Measurements from ENCODE around the gene GAPDHS. TPM values are rescaled to one million over a fixed set of nuclear protein-coding genes. Genes with fewer than 3 reads are reported as not detected.

The GAPDHS gene
- total RNA-seq, 2 experiments from 2014 or later = not detected

DNA sequence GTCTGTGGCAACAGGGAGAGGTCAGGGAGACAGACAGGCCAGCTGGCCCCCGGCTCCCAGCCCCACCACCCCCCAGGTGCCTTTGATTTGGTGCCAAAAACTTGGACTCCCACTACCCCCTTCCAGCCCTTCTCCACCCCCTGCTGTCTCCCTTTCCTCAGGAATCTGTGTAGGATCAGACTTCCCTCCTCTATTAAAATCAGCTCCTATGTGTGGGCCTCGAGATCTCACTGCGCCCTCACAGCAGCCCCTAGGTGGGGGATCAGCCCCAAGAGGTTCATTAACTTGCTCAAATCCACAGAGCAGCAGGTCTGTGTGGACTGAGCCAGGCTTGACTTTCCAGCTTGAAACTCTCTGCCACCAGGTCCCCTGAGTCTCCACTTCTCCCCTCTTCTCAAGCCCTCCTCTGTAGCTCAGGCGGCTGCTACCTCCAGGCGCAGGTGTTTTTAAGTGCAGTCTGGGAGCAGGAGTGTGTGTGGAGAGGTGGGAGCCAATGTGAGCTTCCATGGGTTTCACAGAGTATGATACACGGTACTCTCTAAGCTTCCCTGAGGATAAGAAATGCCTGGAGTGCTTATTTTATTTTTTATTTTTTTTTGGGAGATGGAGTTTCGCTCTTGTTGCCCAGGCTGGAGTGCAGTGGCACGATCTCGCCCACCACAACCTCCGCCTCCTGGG lies 1.7 kb downstream of the GAPDHS start:
- H3K27ac Mint-ChIP-seq = peak overlapping the region; percentile 38
- POLR2A ChIA-PET = interaction anchor here (1.4 kb wide), 1 partner anchor 78 kb away, joined by 4 read pairs; the partner anchor contains the start of gene HAUS5
- DNase-seq (no peak), ATAC-seq (ENCODE audit: low read depth) (no peak)
- H3K4me1 Mint-ChIP-seq = peaks cover 16% of the 10 kb centered on the region
- H3K9me3 Mint-ChIP-seq = no peaks in the 10 kb centered on the region
- H3K27me3 Mint-ChIP-seq = peaks cover 16% of the 10 kb centered on the region
- no peak overlapping the region for H3K4me3 Mint-ChIP-seq
- no peaks in the 10 kb centered on the region for H3K36me3 Mint-ChIP-seq

DNA sequence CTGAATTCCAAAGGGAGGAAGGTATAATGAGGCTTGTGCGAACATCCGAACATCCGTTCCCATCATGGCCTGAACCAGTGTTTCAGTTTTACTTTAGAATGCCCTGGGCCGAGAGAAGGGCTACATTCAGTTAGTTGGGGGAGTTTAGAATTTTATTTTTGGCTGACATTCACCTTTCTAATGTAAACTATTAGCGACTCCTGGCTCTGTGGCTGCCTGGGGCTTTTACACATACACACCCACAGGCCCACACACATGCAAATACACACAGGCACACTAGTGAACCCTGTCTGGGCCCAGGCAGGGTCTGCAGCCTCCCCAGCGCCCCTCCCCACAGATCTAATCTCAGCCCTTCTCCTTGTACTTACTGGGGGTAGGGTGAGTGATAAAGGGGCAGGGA lies 6.1 kb downstream of the GAPDHS start:
- ATAC-seq (ENCODE audit: low read depth) (no peak), DNase-seq (no peak)
- Mint-ChIP-seq H3K9me3 (no peaks in the 10 kb centered on the region), H3K27ac (no peak overlapping the region), H3K4me3 (no peak overlapping the region), H3K4me1 (peaks cover 14% of the 10 kb centered on the region), H3K36me3 (no peaks in the 10 kb centered on the region), H3K27me3 (no peaks in the 10 kb centered on the region)
- POLR2A ChIA-PET = no interaction called here

DNA sequence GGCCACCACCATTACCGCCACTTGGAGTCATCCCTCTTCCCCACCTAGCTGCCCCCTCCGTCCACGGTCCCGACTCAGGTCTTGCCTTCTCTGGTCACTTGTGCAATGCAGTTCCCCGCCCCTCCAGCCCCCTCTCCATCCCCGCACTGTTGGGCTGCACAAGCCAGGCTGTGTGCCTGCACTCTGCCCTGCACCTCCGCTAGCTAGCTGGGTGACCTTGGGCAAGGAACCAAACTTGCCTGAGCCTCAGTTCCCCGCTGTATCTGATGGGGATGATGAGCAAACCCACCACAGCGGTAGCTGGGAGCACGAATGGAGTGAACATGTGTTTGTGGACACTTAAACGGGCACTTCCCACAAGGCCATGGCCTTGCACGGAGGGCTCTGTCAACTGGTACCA lies 6.6 kb downstream of the GAPDHS start:
- Mint-ChIP-seq H3K4me1 (peaks cover 19% of the 10 kb centered on the region), H3K27ac (no peak overlapping the region), H3K9me3 (no peaks in the 10 kb centered on the region), H3K36me3 (no peaks in the 10 kb centered on the region), H3K27me3 (no peaks in the 10 kb centered on the region), H3K4me3 (no peak overlapping the region)
- POLR2A ChIA-PET = no interaction called here
- ATAC-seq (ENCODE audit: low read depth) (no peak), DNase-seq (no peak)

DNA sequence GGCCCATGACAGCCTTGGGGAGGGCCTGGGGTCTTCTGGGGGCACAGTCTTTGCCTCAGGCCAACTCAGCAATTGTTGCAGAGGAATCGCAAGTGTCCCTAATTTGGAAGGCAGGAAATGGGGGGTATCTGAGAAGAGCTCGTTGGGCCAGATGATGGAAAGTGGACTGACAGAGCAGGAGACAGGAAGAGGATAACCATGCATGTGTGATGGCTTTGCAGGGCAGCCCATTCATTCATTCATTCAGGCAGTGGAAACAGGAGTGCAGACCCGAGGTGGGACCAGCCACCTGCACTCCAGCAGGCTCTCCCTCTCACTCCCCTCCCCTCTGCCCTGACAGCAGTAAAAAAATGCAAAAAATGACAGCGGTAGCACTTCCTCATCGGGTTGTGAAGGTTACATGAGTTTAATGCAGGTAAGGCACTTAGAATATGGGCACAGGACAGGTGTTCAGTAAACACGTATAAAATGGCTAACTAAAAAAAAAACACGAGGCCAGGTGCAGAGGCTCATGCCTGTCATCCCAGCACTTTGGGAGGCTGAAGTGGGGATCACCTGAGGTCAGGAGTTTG lies 7.2 kb downstream of the GAPDHS start:
- no peak overlapping the region for H3K4me3 Mint-ChIP-seq
- POLR2A ChIA-PET = no interaction called here
- no peaks in the 10 kb centered on the region for H3K9me3 Mint-ChIP-seq
- DNase-seq = no peak
- no peak for ATAC-seq (ENCODE audit: low read depth)
- no peaks in the 10 kb centered on the region for H3K36me3 Mint-ChIP-seq
- H3K27me3 Mint-ChIP-seq = no peaks in the 10 kb centered on the region
- no peak overlapping the region for H3K27ac Mint-ChIP-seq
- H3K4me1 Mint-ChIP-seq = peaks cover 20% of the 10 kb centered on the region

DNA sequence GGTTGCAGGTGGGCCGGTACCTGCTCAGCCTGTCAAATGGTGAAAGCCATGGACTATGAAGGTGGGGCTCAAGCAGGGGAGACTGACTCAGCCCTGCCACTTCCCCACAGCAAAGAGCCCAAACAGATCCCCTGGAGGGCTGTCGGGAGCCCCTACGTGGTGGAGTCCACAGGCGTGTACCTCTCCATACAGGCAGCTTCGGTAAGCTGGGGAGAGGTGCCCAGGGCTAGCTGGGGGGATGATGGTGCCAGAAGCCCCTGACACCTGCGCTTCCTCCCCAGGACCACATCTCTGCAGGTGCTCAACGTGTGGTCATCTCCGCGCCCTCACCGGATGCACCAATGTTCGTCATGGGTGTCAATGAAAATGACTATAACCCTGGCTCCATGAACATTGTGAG lies 9.0 kb downstream of the GAPDHS start:
- POLR2A ChIA-PET = no interaction called here
- Mint-ChIP-seq H3K4me1 (peaks cover 19% of the 10 kb centered on the region), H3K27ac (no peak overlapping the region), H3K36me3 (no peaks in the 10 kb centered on the region), H3K27me3 (no peaks in the 10 kb centered on the region), H3K9me3 (no peaks in the 10 kb centered on the region), H3K4me3 (no peak overlapping the region)
- ATAC-seq (ENCODE audit: low read depth) (no peak), DNase-seq (no peak)

DNA sequence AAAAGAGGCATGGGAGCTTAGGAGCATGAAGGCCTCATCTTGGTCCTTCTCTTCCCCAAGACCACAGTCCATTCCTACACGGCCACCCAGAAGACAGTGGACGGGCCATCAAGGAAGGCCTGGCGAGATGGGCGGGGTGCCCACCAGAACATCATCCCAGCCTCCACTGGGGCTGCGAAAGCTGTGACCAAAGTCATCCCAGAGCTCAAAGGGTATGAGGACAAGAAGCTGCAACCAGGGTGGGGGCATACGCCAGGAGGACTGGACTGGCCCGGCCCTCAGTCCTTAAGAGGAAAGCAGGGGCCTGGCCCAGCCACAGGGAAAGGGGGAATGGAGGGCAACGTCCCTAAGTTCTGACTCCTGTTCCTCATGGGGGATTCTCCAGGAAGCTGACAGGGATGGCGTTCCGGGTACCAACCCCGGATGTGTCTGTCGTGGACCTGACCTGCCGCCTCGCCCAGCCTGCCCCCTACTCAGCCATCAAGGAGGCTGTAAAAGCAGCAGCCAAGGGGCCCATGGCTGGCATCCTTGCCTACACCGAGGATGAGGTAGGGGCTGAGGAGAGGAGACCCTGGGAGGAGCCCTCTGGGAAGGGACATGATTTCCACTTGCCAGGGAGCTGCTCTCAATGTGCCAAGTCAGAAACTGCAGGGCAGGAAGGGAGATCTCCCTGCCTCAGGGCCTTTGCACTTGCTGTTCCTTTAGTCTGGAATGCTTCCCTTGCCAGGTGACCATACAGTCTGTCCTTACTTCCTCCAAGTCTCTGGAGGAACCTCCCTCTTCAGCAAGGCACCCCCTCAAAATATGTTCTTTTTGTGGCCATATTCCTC lies 10.2 kb downstream of the GAPDHS start:
- Mint-ChIP-seq H3K9me3 (no peaks in the 10 kb centered on the region), H3K4me3 (no peak overlapping the region), H3K27ac (no peak overlapping the region), H3K36me3 (no peaks in the 10 kb centered on the region), H3K27me3 (no peaks in the 10 kb centered on the region), H3K4me1 (peaks cover 18% of the 10 kb centered on the region)
- POLR2A ChIA-PET = interaction anchor here (1.0 kb wide), 1 partner anchor 105 kb away, joined by 3 read pairs; the partner anchor contains the start of gene COX6B1
- ATAC-seq (ENCODE audit: low read depth) = no peak
- DNase-seq = no peak

DNA sequence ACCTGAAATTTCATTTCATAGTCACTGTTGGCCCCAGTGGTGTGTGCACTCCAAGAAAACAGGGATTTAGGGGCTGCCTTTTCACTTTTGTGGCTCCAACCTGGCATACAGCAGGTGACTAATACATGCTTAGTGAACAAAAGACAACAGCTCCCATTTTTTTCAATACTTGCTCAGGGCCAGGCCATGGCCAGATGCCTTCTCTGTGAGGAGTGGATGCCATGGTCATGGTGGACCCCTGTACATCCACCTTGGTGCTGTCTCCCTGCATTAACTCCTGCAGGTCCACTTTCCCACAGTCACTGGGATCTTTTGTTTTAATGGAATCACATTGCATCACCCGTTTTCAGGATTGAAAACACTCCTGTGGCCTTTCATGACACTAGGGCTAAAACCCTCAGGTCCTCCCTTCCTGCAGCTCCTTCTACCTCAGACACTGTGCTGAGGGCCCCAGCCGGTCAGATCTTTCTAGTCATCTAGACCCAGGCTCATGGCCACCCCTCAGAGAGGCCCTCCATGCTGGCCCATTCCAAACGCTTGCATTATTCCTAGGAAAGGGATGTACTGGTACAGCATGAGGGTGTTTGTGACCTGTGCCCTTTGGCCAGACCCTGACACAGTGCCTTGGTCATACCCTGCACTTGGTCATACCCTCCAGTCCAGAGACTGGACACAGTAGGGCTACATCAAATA lies 11.0 kb downstream of the GAPDHS start:
- Mint-ChIP-seq H3K27me3 (no peaks in the 10 kb centered on the region), H3K9me3 (no peaks in the 10 kb centered on the region), H3K4me3 (peak overlapping the region; percentile 91), H3K36me3 (no peaks in the 10 kb centered on the region), H3K4me1 (peaks cover 22% of the 10 kb centered on the region), H3K27ac (peak overlapping the region; percentile 89)
- POLR2A ChIA-PET = interaction anchor here (0.8 to 1.0 kb wide), 2 partner anchors 68 to 151 kb away, joined by 3 read pairs; partner anchors contain the start of gene HAUS5
- DNase-seq (no peak), ATAC-seq (ENCODE audit: low read depth) (no peak)

DNA sequence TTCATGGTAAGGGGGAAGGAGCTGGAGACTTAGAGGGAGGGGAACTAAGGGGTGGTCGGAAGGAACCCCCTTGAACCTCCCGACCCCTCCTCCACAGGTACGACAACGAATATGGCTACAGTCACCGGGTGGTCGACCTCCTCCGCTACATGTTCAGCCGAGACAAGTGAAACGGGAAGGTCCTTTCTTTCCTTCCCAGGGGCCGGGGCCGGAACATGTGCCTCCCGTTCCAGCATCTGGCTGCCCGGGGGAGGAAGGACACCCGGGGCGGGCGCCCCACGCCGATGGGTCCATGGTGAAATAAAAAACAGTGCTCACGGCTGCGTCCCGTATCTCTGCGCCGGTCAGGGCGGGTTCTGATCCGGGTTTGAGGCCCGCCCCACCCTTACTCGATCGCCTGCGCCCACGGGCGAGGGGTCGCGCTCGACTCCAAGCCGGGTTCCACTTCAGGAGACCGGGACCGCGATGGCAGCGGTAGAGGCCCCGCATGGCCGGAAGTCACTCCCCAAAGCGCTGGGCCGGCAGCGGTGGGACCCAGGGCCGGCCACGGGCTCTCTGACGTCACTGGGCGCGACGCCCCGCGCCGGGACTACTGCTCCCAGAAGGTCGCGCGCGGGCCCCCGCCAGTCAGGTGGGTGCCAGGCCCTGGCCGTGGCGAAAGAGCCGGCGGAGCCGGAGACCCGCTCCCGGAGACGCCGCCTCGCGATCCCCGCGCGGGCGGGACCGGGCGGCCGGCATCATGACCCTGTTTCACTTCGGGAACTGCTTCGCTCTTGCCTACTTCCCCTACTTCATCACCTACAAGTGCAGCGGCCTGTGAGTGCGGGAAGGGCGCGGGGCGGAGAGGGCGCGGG lies 12.0 kb downstream of the GAPDHS start, which contains the start of gene TMEM147:
Gene TMEM147 (plus strand): TSS at position 626 of the 854 bp plus-strand sequence. CDS start 114 bp downstream, at position 740.
- Mint-ChIP-seq H3K36me3 (no peaks in the 10 kb centered on the region), H3K4me1 (peaks cover 23% of the 10 kb centered on the region), H3K27ac (peak within 1 kb of the TSS; percentile 91), H3K4me3 (peak within 1 kb of the TSS; percentile 91), H3K9me3 (no peaks in the 10 kb centered on the region), H3K27me3 (no peaks in the 10 kb centered on the region)
- POLR2A ChIA-PET = interaction anchor here (0.8 to 1.0 kb wide), 2 partner anchors 67 to 150 kb away, joined by 3 read pairs; partner anchors contain the start of gene HAUS5
- ATAC-seq (ENCODE audit: low read depth) = peak; percentile 90
- DNase-seq = peak; percentile 91

DNA sequence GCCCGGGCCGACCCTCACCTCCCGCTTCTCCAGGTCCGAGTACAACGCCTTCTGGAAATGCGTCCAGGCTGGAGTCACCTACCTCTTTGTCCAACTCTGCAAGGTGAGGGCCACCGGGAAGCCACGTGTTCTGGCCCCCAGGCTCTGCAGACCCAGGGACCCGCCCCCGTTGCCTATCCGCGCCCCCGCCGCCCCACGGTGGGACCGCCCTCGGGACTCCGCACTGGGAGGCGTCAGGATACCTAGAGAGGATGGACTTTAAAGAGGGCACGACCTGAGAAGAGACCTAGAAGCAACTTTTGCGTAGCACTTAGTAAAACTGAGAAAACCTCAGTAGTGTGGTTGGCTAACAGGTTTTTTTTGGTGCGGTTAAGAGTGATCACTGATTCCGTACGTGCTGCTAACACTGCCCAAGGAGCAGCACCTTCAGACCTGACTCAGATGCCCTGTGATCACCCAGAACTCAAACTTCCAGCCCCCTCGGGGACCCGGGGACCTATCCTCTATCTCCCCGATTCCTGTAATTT lies 12.7 kb downstream of the GAPDHS start:
- POLR2A ChIA-PET = no interaction called here
- H3K9me3 Mint-ChIP-seq = no peaks in the 10 kb centered on the region
- peaks cover 23% of the 10 kb centered on the region for H3K4me1 Mint-ChIP-seq

DNA sequence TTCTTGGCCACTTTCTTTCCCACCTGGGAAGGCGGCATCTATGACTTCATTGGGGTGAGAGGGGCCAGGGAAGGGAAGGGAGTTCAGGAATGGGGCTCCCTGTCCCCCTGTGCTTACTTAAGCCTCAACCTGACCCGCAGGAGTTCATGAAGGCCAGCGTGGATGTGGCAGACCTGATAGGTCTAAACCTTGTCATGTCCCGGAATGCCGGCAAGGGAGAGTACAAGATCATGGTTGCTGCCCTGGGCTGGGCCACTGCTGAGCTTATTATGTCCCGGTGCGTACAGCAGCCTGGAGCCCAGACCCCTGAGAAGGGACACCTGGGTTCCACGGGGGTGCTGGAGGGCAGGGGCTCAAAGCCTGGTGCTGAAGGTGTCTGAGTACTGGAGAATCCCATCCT lies 13.3 kb downstream of the GAPDHS start:
- Mint-ChIP-seq H3K4me3 (peak overlapping the region; percentile 91), H3K27me3 (no peaks in the 10 kb centered on the region), H3K36me3 (no peaks in the 10 kb centered on the region), H3K4me1 (peaks cover 23% of the 10 kb centered on the region), H3K27ac (peak overlapping the region; percentile 72), H3K9me3 (no peaks in the 10 kb centered on the region)
- ATAC-seq (ENCODE audit: low read depth) = no peak
- no peak for DNase-seq
- POLR2A ChIA-PET = no interaction called here

More for the DNA sequence above, 12.7 kb downstream of the GAPDHS start:
- Mint-ChIP-seq H3K27ac (peak overlapping the region; percentile 91), H3K4me3 (peak overlapping the region; percentile 91), H3K36me3 (no peaks in the 10 kb centered on the region), H3K27me3 (no peaks in the 10 kb centered on the region)
- ATAC-seq (ENCODE audit: low read depth) (peak; percentile 55), DNase-seq (peak; percentile 68)

DNA sequence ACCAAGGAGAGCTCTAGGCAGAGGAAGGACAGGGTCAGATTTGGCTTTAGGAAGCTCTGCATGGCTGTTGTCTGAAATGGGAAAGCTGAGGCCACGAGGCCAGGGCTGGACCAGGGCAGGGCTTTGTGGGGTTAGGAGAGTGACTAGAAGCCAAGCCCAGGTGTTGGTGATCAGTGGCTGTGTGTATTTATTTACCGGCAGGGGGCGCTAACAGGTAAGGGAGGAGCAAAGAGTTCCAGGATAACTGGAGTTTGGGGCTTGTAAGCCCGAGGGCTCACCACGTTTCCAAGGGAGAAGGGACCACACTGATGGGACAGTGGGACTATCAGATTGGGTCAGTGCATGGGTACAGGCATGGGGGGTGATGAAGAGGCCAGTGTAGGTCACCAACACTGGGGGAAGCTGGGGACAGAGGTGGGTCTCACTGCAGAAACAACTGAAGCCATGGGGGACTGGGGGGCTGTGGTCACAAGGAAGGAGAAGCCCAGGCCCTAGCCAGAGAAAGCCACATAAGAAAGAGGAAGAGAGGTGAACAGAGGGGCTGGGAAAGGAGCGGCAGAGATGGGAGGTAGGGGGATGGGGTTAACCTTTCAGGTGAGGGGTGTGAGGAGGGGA lies 16.0 kb downstream of the GAPDHS start:
- H3K27me3 Mint-ChIP-seq = no peaks in the 10 kb centered on the region
- POLR2A ChIA-PET = interaction anchor here (0.5 to 2.5 kb wide), 3 partner anchors 48 to 99 kb away, joined by 5 to 8 read pairs (median 8); partner anchors contain the start of gene COX6B1
- peaks cover 19% of the 10 kb centered on the region for H3K4me1 Mint-ChIP-seq
- H3K9me3 Mint-ChIP-seq = no peaks in the 10 kb centered on the region
- peak overlapping the region; percentile 27 for H3K27ac Mint-ChIP-seq
- ATAC-seq (ENCODE audit: low read depth) = no peak
- peak; percentile 54 for DNase-seq
- H3K4me3 Mint-ChIP-seq = no peak overlapping the region
- no peaks in the 10 kb centered on the region for H3K36me3 Mint-ChIP-seq
